GM19463 (cell line): ENCODE results near the gene ACRV1.

ENCODE experiments used
- ATAC-seq: cut with Tn5 transposase; IDR thresholded peaks from one replicate; pipeline ENCODE4 v1.9.1; 2021; ENCODE audit warnings: mild to moderate bottlenecking, moderate library complexity; ENCODE audit not compliant: unreplicated experiment

ACRV1 gene

GRCh38 chr11:125662689-125663088 lies 18.0 kb downstream of the ACRV1 start:
- ATAC-seq = no peak

GRCh38 chr11:125649465-125650166 lies 31.0 kb downstream of the ACRV1 start:
- no peak for ATAC-seq

GRCh38 chr11:125645871-125646270 lies 34.8 kb downstream of the ACRV1 start:
- no peak for ATAC-seq

DNA sequence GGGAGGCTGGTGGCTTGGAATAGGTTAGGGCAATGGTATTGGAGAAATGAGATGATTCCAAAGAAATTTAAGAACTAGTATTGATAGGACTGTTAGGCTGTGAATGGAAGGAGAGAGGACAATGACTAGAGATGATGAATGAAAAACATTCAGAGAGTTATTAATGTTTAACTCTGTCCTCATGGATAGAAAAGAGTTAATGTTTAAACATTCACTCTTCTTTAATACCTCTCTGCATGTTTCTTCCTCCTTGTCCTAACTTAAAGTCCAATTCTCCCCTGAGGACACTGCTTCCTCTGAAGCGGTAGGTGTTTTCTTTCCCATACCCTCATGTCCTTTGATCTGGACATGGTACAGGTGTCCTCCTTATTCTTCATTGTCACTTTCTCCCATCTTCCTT lies 42.3 kb downstream of the ACRV1 start:
- no peak for ATAC-seq

DNA sequence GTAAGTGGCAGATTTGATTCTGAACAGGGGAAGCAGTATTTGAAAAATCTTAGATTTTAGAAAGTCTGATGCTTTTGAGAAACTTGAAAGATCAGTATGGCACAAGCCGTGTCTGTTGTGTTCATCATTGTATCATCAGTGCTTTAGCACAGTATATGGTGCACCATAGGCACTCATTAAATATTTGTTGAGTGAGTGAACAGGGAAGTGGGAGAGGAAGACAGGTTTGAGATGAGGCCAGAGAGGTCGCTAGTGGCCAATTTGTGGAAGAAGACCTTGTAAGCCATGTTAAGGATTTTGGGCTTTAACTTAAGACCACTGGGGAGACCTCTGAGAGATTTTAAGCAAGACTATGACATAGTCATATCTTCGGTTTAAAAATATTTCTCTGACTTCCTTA lies 42.8 kb downstream of the ACRV1 start:
- no peak for ATAC-seq

- ATAC-seq = no peak
Measured at GRCh38 chr11:125627236-125627910, 53.3 kb downstream of the ACRV1 start.

DNA sequence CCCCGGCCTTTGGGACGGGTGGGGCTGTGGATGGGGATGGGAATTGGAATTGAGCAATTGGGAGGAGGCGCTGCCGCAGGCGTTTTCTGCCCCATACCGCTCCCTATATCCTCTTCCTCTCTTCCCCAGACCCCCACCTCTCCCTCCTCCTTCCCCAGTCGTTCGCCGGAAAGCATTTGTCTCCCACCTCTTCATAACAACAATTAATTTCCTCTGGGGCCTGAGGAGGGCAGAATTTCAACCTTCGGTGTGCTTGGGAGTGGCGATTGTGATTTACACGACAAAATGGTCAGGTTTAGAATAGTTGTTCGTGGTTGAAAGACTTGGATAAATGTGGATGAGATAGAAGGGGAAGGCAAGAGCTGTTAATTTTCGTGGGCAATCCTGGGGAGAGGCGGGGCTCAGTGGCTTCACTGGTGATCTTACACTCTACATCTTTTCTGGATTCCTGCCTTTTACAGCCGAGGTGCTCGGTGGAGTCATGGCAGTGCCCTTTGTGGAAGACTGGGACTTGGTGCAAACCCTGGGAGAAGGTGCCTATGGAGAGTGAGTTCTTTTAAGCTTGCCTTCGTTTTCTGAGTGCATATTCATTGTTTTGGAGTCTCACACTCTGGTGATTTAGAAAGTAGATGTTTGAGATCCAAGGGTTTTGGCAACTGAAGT lies 54.2 kb downstream of the ACRV1 start:
- peak; percentile 31 for ATAC-seq

GRCh38 chr11:125625630-125626287 lies 54.9 kb downstream of the ACRV1 start:
- peak; percentile 88 for ATAC-seq

DNA sequence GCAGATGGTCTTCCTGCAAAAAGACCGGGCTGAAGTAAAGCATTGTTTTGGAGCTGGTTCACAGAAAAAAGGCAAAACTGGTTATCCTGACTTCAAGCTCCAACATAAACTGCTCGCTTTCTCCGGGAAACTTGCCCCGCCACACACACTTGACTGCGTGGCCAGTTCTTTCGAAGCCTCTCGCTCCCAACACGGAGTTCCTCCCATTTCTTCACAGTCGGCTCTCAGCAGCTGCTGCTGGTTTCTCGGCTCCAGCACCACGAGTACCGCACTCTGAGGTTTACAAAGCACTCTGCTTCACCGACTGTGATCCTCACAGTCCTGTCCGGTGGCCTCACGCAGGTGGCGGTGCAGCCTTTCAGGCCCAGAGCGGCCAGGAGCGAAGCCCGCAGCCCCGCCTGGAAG lies 55.4 kb downstream of the ACRV1 start:
- no peak for ATAC-seq

- no peak for ATAC-seq
Measured at GRCh38 chr11:125624756-125625213, 55.9 kb downstream of the ACRV1 start, which contains the start of gene CHEK1. Gene CHEK1, plus strand, starts transcription at chr11:125625163. Its CDS starts 1,606 bp downstream, at chr11:125626769.

DNA sequence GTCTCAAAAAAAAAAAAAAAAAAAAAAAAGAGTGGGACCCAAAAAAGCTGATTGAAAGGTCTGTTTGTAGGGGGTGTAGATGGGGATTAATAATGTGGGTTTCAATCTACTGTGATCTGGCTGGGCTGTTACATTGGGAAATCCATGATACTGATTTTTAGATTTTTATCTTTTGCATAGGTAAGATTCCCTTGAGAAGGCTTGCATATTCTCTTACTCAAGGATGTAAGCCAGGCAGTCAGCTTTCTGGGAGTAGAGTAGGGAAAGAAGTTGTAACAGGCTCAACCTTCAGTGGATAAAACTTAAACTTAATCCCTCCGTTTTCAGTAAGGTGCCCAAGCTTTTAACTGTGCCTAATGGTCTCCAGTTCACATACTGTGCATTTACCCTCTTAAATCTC lies 57.6 kb downstream of the ACRV1 start:
- ATAC-seq = no peak

GRCh38 chr11:125621995-125622394 lies 58.7 kb downstream of the ACRV1 start:
- ATAC-seq = no peak
